ENCODE results near the gene PDRG1. TPM values are rescaled to one million over a fixed set of nuclear protein-coding genes. Genes with fewer than 3 reads are reported as not detected.
"Not testable (repeated sequence)": the region's sequence is repeated elsewhere in the genome, so short reads cannot be mapped to it uniquely, and the experiment has no call there.

PDRG1 gene
- polyA plus RNA-seq, 3 donors from 2014 or later, result 11.9 to 26.0 (median 18.6) TPM

GRCh38 chr20:31917962-31918412 lies 33.9 kb downstream of the PDRG1 start:
- H3K27ac Mint-ChIP-seq, result not testable (repeated sequence)

GRCh38 chr20:31916708-31917107 lies 35.1 kb downstream of the PDRG1 start:
- H3K27ac Mint-ChIP-seq, result no peak overlapping the region
- H3K4me3 Mint-ChIP-seq, result no peak overlapping the region
- H3K27me3 Mint-ChIP-seq (ENCODE audit: low read depth in 3 of 3), result peaks cover 7 to 12% (median 9%) of the 10 kb centered on the region in 3 donors

More at GRCh38 chr20:31917962-31918412, 33.9 kb downstream of the PDRG1 start:
- H3K4me3 Mint-ChIP-seq, DNase-seq, H3K4me1 Mint-ChIP-seq, H3K36me3 Mint-ChIP-seq, H3K9me3 Mint-ChIP-seq: not testable (repeated sequence)
- peaks cover 7 to 12% (median 9%) of the 10 kb centered on the region in 3 donors for H3K27me3 Mint-ChIP-seq (ENCODE audit: low read depth in 3 of 3)

GRCh38 chr20:31915491-31916280 lies 36.2 kb downstream of the PDRG1 start:
- Mint-ChIP-seq H3K9me3 (peaks cover 0 to 2% (median 0%) of the 10 kb centered on the region in 6 donors), H3K4me3 (no peak overlapping the region), H3K27me3 (ENCODE audit: low read depth in 3 of 3) (peaks cover 7 to 12% (median 9%) of the 10 kb centered on the region in 3 donors), H3K36me3 (no peaks in the 10 kb centered on the region), H3K4me1 (no peaks in the 10 kb centered on the region), H3K27ac (no peak overlapping the region)
- DNase-seq, result no peak

More at GRCh38 chr20:31916708-31917107, 35.1 kb downstream of the PDRG1 start:
- Mint-ChIP-seq H3K36me3 (no peaks in the 10 kb centered on the region), H3K4me1 (no peaks in the 10 kb centered on the region), H3K9me3 (peaks cover 0 to 2% (median 0%) of the 10 kb centered on the region in 6 donors)
- no peak for DNase-seq

GRCh38 chr20:31914170-31914569 lies 37.7 kb downstream of the PDRG1 start:
- no peaks in the 10 kb centered on the region for H3K4me1 Mint-ChIP-seq
- H3K4me3 Mint-ChIP-seq, result no peak overlapping the region
- H3K9me3 Mint-ChIP-seq, result peaks cover 0 to 2% (median 0%) of the 10 kb centered on the region in 6 donors
- H3K27ac Mint-ChIP-seq, result peak overlapping the region in 1 of 6 donors; percentile 31
- H3K36me3 Mint-ChIP-seq, result no peaks in the 10 kb centered on the region
- DNase-seq, result no peak
- peaks cover 5 to 9% (median 9%) of the 10 kb centered on the region in 3 donors for H3K27me3 Mint-ChIP-seq (ENCODE audit: low read depth in 3 of 3)

- peaks cover 4 to 7% (median 5%) of the 10 kb centered on the region in 3 donors for H3K27me3 Mint-ChIP-seq (ENCODE audit: low read depth in 3 of 3)
- no peaks in the 10 kb centered on the region for H3K36me3 Mint-ChIP-seq
- DNase-seq, result no peak
- H3K27ac Mint-ChIP-seq, result no peak overlapping the region
- peaks cover 0 to 2% (median 0%) of the 10 kb centered on the region in 6 donors for H3K9me3 Mint-ChIP-seq
- H3K4me3 Mint-ChIP-seq, result no peak overlapping the region
- H3K4me1 Mint-ChIP-seq, result no peaks in the 10 kb centered on the region
These were observed 38.3 kb downstream of the PDRG1 start for GRCh38 chr20:31913431-31914157.

DNA sequence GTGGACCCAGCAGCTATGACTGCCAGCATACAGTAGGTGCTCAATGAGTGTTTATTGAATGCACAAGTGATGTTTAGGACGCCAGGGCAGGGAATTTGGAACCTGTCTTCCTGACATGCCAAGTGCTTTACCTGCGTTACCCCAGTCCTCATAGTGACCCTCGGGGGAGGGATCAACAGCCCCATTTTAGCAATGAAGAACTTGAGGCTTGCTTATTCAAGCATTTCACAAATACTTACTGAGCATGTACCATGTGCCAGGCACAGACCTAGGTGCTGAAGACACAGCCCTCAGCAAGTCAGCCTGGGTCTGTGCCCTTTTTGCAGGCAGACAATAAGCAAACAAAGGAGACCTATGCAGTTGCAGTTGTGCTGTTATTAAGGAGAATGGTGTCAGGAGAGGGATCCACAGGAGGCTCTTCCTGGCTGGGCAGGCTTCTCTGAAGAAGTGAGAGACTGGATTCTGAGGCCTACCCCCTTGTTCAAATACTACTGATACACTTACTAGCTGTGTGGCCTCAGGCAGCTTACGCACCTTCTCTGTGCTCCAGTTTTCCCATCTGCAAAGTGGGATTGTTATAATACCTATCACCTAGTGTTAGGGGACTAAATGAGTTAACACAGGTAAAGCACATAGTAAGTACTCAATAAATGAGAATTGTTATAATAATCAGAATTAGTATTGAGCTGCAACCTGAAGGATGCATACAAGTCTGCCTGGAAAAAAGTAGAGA lies 41.6 kb downstream of the PDRG1 start:
- H3K4me1 Mint-ChIP-seq, result peaks cover 0 to 6% of the 10 kb centered on the region in 2 donors
- no peak for DNase-seq
- H3K36me3 Mint-ChIP-seq, result no peaks in the 10 kb centered on the region
- peaks cover 0 to 2% (median 0%) of the 10 kb centered on the region in 3 donors for H3K27me3 Mint-ChIP-seq (ENCODE audit: low read depth in 3 of 3)
- no peak overlapping the region for H3K4me3 Mint-ChIP-seq
- no peak overlapping the region for H3K27ac Mint-ChIP-seq
- peaks cover 0 to 2% (median 0%) of the 10 kb centered on the region in 6 donors for H3K9me3 Mint-ChIP-seq

DNA sequence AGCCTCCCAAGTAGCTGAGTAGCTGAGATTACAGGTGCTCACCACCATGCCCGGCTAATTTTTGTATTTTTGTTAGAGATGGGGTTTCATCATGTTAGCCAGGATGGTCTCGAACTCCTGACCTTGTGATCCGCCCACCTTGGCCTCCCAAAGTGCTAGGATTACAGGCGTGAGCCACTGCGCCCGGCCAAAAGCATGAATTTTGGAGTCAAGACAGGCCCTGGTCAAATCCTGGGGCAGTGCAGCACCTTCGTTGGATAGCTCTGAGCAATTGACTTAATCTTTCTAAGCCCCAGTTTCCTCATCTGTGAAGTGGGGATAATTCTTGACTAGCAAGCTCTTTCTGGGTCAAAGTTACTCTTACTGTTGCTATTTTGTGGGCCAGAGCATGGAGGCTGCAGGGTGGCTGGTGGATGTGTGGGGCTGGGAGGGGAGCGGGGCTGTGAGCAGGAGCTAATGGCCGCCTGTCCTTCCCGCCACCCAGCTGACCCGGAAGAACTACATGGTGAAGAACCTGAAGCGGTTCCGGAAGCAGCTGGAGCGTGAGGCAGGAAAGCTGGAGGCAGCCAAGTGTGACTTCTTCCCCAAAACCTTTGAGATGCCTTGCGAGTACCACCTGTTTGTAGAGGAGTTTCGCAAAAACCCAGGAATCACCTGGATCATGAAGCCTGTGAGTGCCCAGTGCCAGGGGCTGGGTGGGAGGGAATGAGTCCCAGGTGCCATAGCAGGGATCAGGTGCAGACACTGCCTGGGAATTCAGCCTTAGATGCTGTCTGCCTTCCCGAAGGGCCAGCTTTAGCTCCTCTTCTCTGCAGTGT lies 42.4 kb downstream of the PDRG1 start:
- H3K9me3 Mint-ChIP-seq, result peaks cover 0 to 2% (median 0%) of the 10 kb centered on the region in 6 donors
- H3K36me3 Mint-ChIP-seq, result no peaks in the 10 kb centered on the region
- H3K4me3 Mint-ChIP-seq, result no peak overlapping the region
- DNase-seq, result no peak
- no peaks in the 10 kb centered on the region for H3K27me3 Mint-ChIP-seq (ENCODE audit: low read depth in 3 of 3)
- H3K27ac Mint-ChIP-seq, result no peak overlapping the region
- peaks cover 0 to 6% of the 10 kb centered on the region in 2 donors for H3K4me1 Mint-ChIP-seq

DNA sequence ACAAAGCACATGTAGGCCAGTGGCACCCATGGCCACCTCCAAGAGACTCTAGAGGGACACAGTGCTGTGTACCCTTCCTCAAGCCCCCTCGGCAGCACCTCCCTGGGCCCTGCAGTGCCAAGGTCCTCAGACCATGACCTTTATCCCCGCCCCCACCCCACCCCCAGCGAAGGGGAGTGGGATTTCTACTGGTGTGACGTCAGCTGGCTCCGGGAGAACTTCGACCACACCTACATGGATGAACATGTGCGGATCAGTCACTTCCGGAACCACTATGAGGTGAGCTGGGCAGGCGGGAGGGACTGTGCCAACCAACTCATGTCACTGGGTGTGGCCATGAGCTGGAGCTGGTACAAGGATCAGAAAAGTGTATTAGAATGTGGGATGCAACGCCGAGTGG lies 43.4 kb downstream of the PDRG1 start:
- Mint-ChIP-seq H3K36me3 (no peaks in the 10 kb centered on the region), H3K9me3 (peaks cover 0 to 2% (median 0%) of the 10 kb centered on the region in 6 donors), H3K27me3 (ENCODE audit: low read depth in 3 of 3) (no peaks in the 10 kb centered on the region), H3K4me1 (peaks cover 0 to 6% of the 10 kb centered on the region in 2 donors), H3K4me3 (no peak overlapping the region), H3K27ac (peak overlapping the region in 1 of 6 donors; percentile 8)
- no peak for DNase-seq

GRCh38 chr20:31908016-31908415 lies 43.8 kb downstream of the PDRG1 start:
- DNase-seq, result peak in 2 of 3 donors; percentile 7 to 11

DNA sequence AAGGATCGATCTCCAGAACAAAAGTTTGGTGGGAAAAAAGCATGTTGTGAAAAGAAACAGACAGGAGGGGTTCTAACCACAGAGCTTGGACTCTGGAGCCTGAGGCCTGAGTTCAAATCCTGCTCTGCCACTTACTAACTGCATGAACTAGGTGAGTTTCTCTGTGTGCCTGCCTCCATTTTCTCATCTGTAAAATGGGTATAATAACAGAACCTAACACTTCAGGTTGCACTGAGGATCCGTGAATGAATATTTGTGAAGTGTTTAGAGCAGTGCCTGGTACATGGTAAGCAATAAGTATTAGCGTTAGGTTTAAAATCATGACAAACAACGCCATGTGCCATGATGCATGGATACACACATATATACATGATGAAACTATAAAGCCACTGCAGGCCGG lies 44.8 kb downstream of the PDRG1 start:
- Mint-ChIP-seq H3K36me3 (no peaks in the 10 kb centered on the region), H3K4me3 (no peak overlapping the region), H3K9me3 (peaks cover 0 to 2% (median 0%) of the 10 kb centered on the region in 6 donors), H3K4me1 (peaks cover 0 to 6% of the 10 kb centered on the region in 2 donors), H3K27ac (no peak overlapping the region), H3K27me3 (ENCODE audit: low read depth in 3 of 3) (no peaks in the 10 kb centered on the region)
- no peak for DNase-seq

More at GRCh38 chr20:31908016-31908415, 43.8 kb downstream of the PDRG1 start:
- H3K9me3 Mint-ChIP-seq, result peaks cover 0 to 2% (median 0%) of the 10 kb centered on the region in 6 donors
- no peaks in the 10 kb centered on the region for H3K27me3 Mint-ChIP-seq (ENCODE audit: low read depth in 3 of 3)
- no peak overlapping the region for H3K27ac Mint-ChIP-seq
- peaks cover 0 to 6% of the 10 kb centered on the region in 2 donors for H3K4me1 Mint-ChIP-seq
- peak overlapping the region in 1 of 5 donors; percentile 4 for H3K4me3 Mint-ChIP-seq
- no peaks in the 10 kb centered on the region for H3K36me3 Mint-ChIP-seq

DNA sequence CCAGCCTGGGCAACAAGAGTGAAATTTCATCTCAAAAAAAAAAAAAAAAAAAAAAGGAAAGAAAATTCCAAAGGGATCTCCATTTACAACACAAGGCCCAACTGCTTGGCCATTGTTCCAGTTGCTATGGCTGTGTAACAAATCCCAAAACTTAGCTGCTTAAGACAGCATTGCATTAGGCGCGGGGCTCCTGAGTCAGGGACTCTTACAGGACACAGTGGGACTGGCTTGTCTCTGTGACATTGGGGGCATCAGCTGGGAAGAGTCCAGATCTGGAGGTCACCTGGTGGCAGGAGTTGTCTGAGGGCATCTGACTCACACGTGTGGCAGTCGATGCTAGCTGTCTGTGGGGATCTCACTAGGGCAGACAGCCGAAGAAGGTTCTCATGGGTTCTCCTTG lies 45.8 kb downstream of the PDRG1 start:
- Mint-ChIP-seq H3K4me3 (no peak overlapping the region), H3K4me1 (peaks cover 0 to 6% of the 10 kb centered on the region in 2 donors), H3K27ac (no peak overlapping the region), H3K36me3 (no peaks in the 10 kb centered on the region), H3K9me3 (no peaks in the 10 kb centered on the region), H3K27me3 (ENCODE audit: low read depth in 3 of 3) (no peaks in the 10 kb centered on the region)
- no peak for DNase-seq

GRCh38 chr20:31903627-31904386 lies 48.0 kb downstream of the PDRG1 start:
- no peaks in the 10 kb centered on the region for H3K27me3 Mint-ChIP-seq (ENCODE audit: low read depth in 3 of 3)
- peaks cover 0 to 6% of the 10 kb centered on the region in 2 donors for H3K4me1 Mint-ChIP-seq
- H3K27ac Mint-ChIP-seq, result no peak overlapping the region
- DNase-seq, result no peak
- no peak overlapping the region for H3K4me3 Mint-ChIP-seq
- H3K9me3 Mint-ChIP-seq, result no peaks in the 10 kb centered on the region
- no peaks in the 10 kb centered on the region for H3K36me3 Mint-ChIP-seq
